ENCODE results near the gene SLC51B. TPM values are rescaled to one million over a fixed set of nuclear protein-coding genes. Genes with fewer than 3 reads are reported as not detected.
"Not testable (repeated sequence)": the region's sequence is repeated elsewhere in the genome, so short reads cannot be mapped to it uniquely, and the experiment has no call there.

The SLC51B gene
- total RNA-seq, 2 experiments from 2014 or later: not detected

GRCh38 chr15:65099336-65099735 is 54.1 kb downstream of the SLC51B start:
- DNase-seq (ENCODE audit: low spot score): no peak
- H4K20me1 ChIP-seq (ENCODE audit: insufficient read depth, low read length): no peaks in the 10 kb centered on the region
- H3K27ac ChIP-seq (ENCODE audit: low read depth, low read length, poor library complexity, severe bottlenecking): no peak overlapping the region
- CTCF ChIA-PET (ENCODE audit: unreplicated experiment): interaction anchor here (0.6 kb wide), 1 partner anchor 77 kb away, joined by 3 read pairs; no protein-coding TSS in a partner anchor
- POLR2A ChIA-PET: interaction anchor here (0.6 kb wide), 1 partner anchor 86 kb away, joined by 4 read pairs; the partner anchor contains the start of gene CLPX
- no peak for TF ChIP-seq EZH2phosphoT487 (IDR thresholded peaks at IDR 0.05; ENCODE audit: borderline replicate concordance, low read depth, low read length)
- TF ChIP-seq, protein P1, sequence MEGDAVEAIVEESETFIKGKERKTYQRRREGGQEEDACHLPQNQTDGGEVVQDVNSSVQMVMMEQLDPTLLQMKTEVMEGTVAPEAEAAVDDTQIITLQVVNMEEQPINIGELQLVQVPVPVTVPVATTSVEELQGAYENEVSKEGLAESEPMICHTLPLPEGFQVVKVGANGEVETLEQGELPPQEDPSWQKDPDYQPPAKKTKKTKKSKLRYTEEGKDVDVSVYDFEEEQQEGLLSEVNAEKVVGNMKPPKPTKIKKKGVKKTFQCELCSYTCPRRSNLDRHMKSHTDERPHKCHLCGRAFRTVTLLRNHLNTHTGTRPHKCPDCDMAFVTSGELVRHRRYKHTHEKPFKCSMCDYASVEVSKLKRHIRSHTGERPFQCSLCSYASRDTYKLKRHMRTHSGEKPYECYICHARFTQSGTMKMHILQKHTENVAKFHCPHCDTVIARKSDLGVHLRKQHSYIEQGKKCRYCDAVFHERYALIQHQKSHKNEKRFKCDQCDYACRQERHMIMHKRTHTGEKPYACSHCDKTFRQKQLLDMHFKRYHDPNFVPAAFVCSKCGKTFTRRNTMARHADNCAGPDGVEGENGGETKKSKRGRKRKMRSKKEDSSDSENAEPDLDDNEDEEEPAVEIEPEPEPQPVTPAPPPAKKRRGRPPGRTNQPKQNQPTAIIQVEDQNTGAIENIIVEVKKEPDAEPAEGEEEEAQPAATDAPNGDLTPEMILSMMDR (conservative IDR thresholded peaks at IDR 0.05; ENCODE audit: low read length): no peak
- H3K9me2 ChIP-seq (ENCODE audit: insufficient read depth, low read length): no peaks in the 10 kb centered on the region
- no peak overlapping the region for H3K4me2 ChIP-seq (ENCODE audit: low read length)
- no peaks in the 10 kb centered on the region for H3K9me3 ChIP-seq (ENCODE audit: low read length)
- no peaks in the 10 kb centered on the region for H3K4me1 ChIP-seq (ENCODE audit: insufficient read depth, low read length, poor library complexity, severe bottlenecking)
- H3K36me3 ChIP-seq (ENCODE audit: insufficient read depth, low read length): peaks cover 50% of the 10 kb centered on the region
- no TSS peak for BruUV-seq (replicated peaks)
- no peaks in the 10 kb centered on the region for H3K79me2 ChIP-seq (ENCODE audit: insufficient read depth, low read depth, low read length)
- H2AFZ ChIP-seq (ENCODE audit: low read length): no peak overlapping the region
- no peak overlapping the region for H3K4me3 ChIP-seq (ENCODE audit: low read depth, low read length, poor library complexity, severe bottlenecking)
- intact Hi-C loops (cut with micrococcal nuclease; ENCODE audit: unreplicated experiment): no loop called here

DNA sequence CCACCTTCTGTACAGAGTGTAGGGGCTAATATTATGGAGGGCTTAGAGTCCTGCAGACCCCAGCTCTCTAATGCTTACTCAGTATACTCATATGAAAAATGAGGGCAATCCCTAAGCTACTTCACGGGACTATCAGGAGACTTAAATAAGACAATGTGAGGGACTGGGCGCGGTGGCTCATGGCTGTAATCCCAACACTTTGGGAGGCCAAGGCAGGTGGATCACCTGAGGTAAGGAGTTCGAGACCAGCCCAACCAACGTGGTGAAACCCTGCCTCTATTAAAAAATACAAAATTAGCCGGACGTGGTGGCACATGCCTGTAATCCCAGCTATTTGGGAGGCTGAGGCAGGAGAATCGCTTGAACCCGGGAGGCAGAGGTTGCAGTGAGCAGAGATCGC is 54.6 kb downstream of the SLC51B start:
- H3K79me2 ChIP-seq (ENCODE audit: insufficient read depth, low read depth, low read length); H3K4me1 ChIP-seq (ENCODE audit: insufficient read depth, low read length, poor library complexity, severe bottlenecking); H4K20me1 ChIP-seq (ENCODE audit: insufficient read depth, low read length); H2AFZ ChIP-seq (ENCODE audit: low read length); BruUV-seq (replicated peaks); H3K9me3 ChIP-seq (ENCODE audit: low read length); H3K4me2 ChIP-seq (ENCODE audit: low read length); H3K27ac ChIP-seq (ENCODE audit: low read depth, low read length, poor library complexity, severe bottlenecking); H3K4me3 ChIP-seq (ENCODE audit: low read depth, low read length, poor library complexity, severe bottlenecking); DNase-seq (ENCODE audit: low spot score); H3K9me2 ChIP-seq (ENCODE audit: insufficient read depth, low read length); intact Hi-C loops (cut with micrococcal nuclease; ENCODE audit: unreplicated experiment); POLR2A ChIA-PET: not testable (repeated sequence)
- H3K36me3 ChIP-seq (ENCODE audit: insufficient read depth, low read length): peaks cover 50% of the 10 kb centered on the region
- CTCF ChIA-PET (ENCODE audit: unreplicated experiment): interaction anchor here (0.6 kb wide), 1 partner anchor 77 kb away, joined by 3 read pairs; no protein-coding TSS in a partner anchor

DNA sequence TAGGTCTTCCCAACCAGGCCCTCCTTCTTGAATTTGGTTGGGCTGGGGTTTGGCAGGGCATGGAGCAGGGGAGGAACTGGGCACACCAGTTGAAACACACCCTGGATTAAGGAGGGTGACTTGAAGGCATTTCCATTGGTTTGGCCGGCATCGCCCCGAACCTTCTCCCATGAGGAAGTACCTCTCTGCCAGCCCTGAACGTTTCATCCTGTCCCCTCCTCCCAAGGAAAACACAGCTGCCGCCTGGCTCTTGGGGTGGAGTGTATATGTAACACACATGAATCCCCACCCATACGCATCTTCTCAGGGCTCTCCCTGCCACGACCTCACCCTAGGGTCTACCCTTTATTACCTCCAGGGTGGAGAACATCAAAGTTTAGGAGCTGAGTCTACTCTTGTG is 55.3 kb downstream of the SLC51B start:
- DNase-seq (ENCODE audit: low spot score): no peak
- no peaks in the 10 kb centered on the region for H3K4me1 ChIP-seq (ENCODE audit: insufficient read depth, low read length, poor library complexity, severe bottlenecking)
- no peak overlapping the region for H3K4me3 ChIP-seq (ENCODE audit: low read depth, low read length, poor library complexity, severe bottlenecking)
- H3K27ac ChIP-seq (ENCODE audit: low read depth, low read length, poor library complexity, severe bottlenecking): no peak overlapping the region
- ChIA-PET POLR2A (no interaction called here), CTCF (ENCODE audit: unreplicated experiment) (no interaction called here)
- H2AFZ ChIP-seq (ENCODE audit: low read length): no peak overlapping the region
- BruUV-seq (replicated peaks): no TSS peak
- no peak overlapping the region for H3K4me2 ChIP-seq (ENCODE audit: low read length)
- no peaks in the 10 kb centered on the region for H3K9me3 ChIP-seq (ENCODE audit: low read length)
- intact Hi-C loops (cut with micrococcal nuclease; ENCODE audit: unreplicated experiment): no loop called here
- no peak for TF ChIP-seq EZH2phosphoT487 (IDR thresholded peaks at IDR 0.05; ENCODE audit: borderline replicate concordance, low read depth, low read length)
- TF ChIP-seq, protein P1 (conservative IDR thresholded peaks at IDR 0.05; ENCODE audit: low read length): no peak
- no peaks in the 10 kb centered on the region for H3K9me2 ChIP-seq (ENCODE audit: insufficient read depth, low read length)
- no peaks in the 10 kb centered on the region for H4K20me1 ChIP-seq (ENCODE audit: insufficient read depth, low read length)
- no peaks in the 10 kb centered on the region for H3K79me2 ChIP-seq (ENCODE audit: insufficient read depth, low read depth, low read length)
- peaks cover 55% of the 10 kb centered on the region for H3K36me3 ChIP-seq (ENCODE audit: insufficient read depth, low read length)

Data from OCI-LY7 (cell line).